ACC112 (cell line): ENCODE data around the gene TNFSF13B.

ENCODE experiments used
- H2AFZ ChIP-seq: fragments of 200-600 bp; sonication (generic); one replicate; pipeline ENCODE4 v1.6.0; 2017; ENCODE audit warnings: antibody characterized with exemption, low read length; ENCODE audit not compliant: unreplicated experiment
- H3K27ac ChIP-seq: fragments of 200-600 bp; sonication (generic); 2 replicates; pipeline ENCODE4 v1.5.1; 2014; ENCODE audit warnings: low read depth, mild to moderate bottlenecking, antibody characterized with exemption, low read length, moderate library complexity
- H3K27me3 ChIP-seq: fragments of 200-600 bp; sonication (generic); 2 replicates; pipeline ENCODE4 v1.6.1; 2014; ENCODE audit warnings: mild to moderate bottlenecking, antibody characterized with exemption, low read length, moderate library complexity, mixed read lengths; ENCODE audit not compliant: insufficient read depth
- H3K36me3 ChIP-seq: fragments of 200-600 bp; sonication (generic); 2 replicates; pipeline ENCODE4 v1.6.1; 2016; ENCODE audit warnings: mild to moderate bottlenecking, antibody characterized with exemption, low read length, moderate library complexity, mixed read lengths; ENCODE audit not compliant: insufficient read depth
- H3K4me1 ChIP-seq: fragments of 200-600 bp; sonication (generic); one replicate; pipeline ENCODE4 v1.6.1; 2016; ENCODE audit warnings: low read length, mixed read lengths; ENCODE audit not compliant: insufficient read depth, unreplicated experiment, control insufficient read depth
- H3K4me3 ChIP-seq: fragments of 200-600 bp; sonication (generic); 2 replicates; pipeline ENCODE4 v1.5.1; 2014; ENCODE audit warnings: mild to moderate bottlenecking, low read depth, low read length
- H3K79me2 ChIP-seq: fragments of 200-600 bp; sonication (generic); one replicate; pipeline ENCODE4 v1.6.0; 2016; ENCODE audit warnings: low read length; ENCODE audit not compliant: control insufficient read depth, unreplicated experiment, insufficient read depth

Gene TNFSF13B

DNA sequence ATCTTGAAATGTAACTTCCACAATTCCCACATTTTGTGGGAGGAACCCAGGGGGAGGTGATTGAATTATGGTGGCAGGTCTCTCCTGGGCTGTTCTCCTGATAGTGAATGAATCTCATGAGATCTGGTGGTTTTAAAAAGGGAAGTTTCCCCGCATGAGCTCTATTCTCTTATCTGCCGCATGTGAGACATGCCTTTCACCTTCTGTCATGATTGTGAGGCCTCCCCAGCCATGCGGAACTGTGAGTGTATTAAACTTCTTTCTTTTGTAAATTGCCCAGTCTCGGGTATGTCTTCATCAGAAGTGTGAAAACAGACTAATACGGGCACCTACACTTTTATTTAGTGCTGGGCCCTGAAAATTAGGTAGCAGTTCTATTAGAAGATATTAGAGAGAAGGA, 45.8 kb downstream of the TNFSF13B start:
- Histone ChIP-seq H3K36me3 (no peaks in the 10 kb centered on the region), H2AFZ (peak overlapping the region; percentile 52), H3K27me3 (peaks cover 8% of the 10 kb centered on the region; the same call in 1 of the 2 replicates), H3K27ac (no peak overlapping the region), H3K4me3 (no peak overlapping the region), H3K79me2 (no peaks in the 10 kb centered on the region), H3K4me1 (no peaks in the 10 kb centered on the region)

DNA sequence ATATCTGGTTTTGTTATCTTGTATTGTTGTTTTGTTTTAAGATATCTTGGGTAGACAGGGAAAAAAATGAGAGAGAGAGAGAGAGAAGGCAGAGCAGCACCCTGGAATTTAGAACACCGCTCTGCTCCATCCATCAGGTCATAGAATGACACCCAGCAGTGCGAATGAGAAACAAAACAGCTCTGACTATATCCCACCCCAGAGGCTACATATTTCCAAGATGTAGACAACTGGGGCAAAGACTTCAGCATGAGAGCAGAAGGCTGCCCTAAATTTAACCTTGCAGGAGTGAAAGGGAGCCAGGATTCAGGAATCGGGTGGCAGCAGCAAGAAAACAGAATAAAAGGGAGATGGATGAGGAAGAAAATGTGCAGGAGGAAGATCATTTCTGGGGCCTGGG, 46.5 kb downstream of the TNFSF13B start:
- Histone ChIP-seq H3K27ac (no peak overlapping the region), H2AFZ (peak overlapping the region; percentile 59), H3K27me3 (peaks cover 8% of the 10 kb centered on the region; the same call in 1 of the 2 replicates), H3K4me1 (no peaks in the 10 kb centered on the region), H3K4me3 (no peak overlapping the region), H3K36me3 (no peaks in the 10 kb centered on the region), H3K79me2 (no peaks in the 10 kb centered on the region)

DNA sequence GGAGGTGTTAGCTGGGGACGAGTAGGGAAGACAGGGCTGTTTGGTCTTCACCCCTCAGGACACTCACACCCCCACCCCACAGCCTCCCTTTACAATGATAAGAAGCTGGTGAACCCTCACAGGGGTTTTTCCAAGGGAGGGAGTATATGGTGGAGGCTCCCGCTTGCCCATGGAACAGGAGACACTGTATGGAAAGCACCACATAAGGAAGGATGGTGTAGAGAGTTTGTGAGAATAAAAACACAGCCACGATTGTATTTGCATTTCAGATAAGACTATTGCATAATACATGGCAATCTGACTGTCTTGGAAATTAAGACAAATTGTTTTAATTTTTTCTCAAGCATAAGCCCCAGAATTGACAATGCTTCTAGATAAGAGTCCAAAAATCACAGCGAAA, 46.9 kb downstream of the TNFSF13B start:
- Histone ChIP-seq H3K4me1 (no peaks in the 10 kb centered on the region), H3K79me2 (no peaks in the 10 kb centered on the region), H3K27me3 (peaks cover 8% of the 10 kb centered on the region; the same call in 1 of the 2 replicates), H3K27ac (no peak overlapping the region), H3K4me3 (no peak overlapping the region), H3K36me3 (no peaks in the 10 kb centered on the region), H2AFZ (no peak overlapping the region)

- Histone ChIP-seq H3K4me1 (no peaks in the 10 kb centered on the region), H3K27ac (no peak overlapping the region), H3K79me2 (no peaks in the 10 kb centered on the region), H2AFZ (no peak overlapping the region), H3K27me3 (peaks cover 25% of the 10 kb centered on the region), H3K4me3 (no peak overlapping the region), H3K36me3 (no peaks in the 10 kb centered on the region)
Measured at GRCh38 chr13:108322206-108322824, 52.8 kb downstream of the TNFSF13B start.

GRCh38 chr13:108323031-108323430, 53.5 kb downstream of the TNFSF13B start:
- Histone ChIP-seq H2AFZ (no peak overlapping the region), H3K27me3 (peaks cover 25% of the 10 kb centered on the region), H3K27ac (no peak overlapping the region), H3K36me3 (no peaks in the 10 kb centered on the region), H3K4me1 (no peaks in the 10 kb centered on the region), H3K79me2 (no peaks in the 10 kb centered on the region), H3K4me3 (no peak overlapping the region)

GRCh38 chr13:108325863-108326262, 56.3 kb downstream of the TNFSF13B start:
- H3K27ac ChIP-seq: no peak overlapping the region
- H3K27me3 ChIP-seq: peaks cover 28% of the 10 kb centered on the region
- H3K4me3 ChIP-seq: no peak overlapping the region
- no peaks in the 10 kb centered on the region for H3K79me2 ChIP-seq
- H3K36me3 ChIP-seq: no peaks in the 10 kb centered on the region
- no peak overlapping the region for H2AFZ ChIP-seq
- no peaks in the 10 kb centered on the region for H3K4me1 ChIP-seq

GRCh38 chr13:108326309-108326708, 56.8 kb downstream of the TNFSF13B start:
- H3K4me1 ChIP-seq: no peaks in the 10 kb centered on the region
- no peak overlapping the region for H3K27ac ChIP-seq
- H3K4me3 ChIP-seq: no peak overlapping the region
- peaks cover 32% of the 10 kb centered on the region for H3K27me3 ChIP-seq
- H3K36me3 ChIP-seq: no peaks in the 10 kb centered on the region
- no peak overlapping the region for H2AFZ ChIP-seq
- no peaks in the 10 kb centered on the region for H3K79me2 ChIP-seq

DNA sequence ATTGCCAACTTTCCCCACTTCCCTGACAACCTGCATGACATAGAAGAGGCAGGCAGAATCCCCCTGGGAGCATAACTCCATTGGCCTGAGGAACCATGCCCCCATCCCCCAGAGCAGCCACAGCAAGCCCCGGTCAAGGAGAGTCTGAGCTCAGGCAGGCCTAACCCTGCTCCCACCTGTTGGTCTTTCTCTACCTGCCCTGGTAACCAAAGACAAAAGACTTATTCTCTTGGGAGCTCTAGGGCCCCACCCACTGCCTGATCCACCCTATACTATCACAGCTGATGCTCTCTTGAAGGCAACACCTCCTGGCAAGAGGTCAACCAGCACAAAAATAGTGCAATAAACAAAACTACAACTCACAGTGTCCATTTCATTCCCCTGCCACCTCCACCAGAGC, 59.3 kb downstream of the TNFSF13B start:
- H3K36me3 ChIP-seq: no peaks in the 10 kb centered on the region
- H3K27ac ChIP-seq: no peak overlapping the region
- no peaks in the 10 kb centered on the region for H3K4me1 ChIP-seq
- H2AFZ ChIP-seq: no peak overlapping the region
- peaks cover 31% of the 10 kb centered on the region for H3K27me3 ChIP-seq
- H3K4me3 ChIP-seq: no peak overlapping the region
- H3K79me2 ChIP-seq: no peaks in the 10 kb centered on the region

- Histone ChIP-seq H2AFZ (no peak overlapping the region), H3K4me1 (no peaks in the 10 kb centered on the region), H3K4me3 (no peak overlapping the region), H3K27ac (no peak overlapping the region), H3K36me3 (no peaks in the 10 kb centered on the region), H3K79me2 (no peaks in the 10 kb centered on the region), H3K27me3 (peaks cover 56% of the 10 kb centered on the region)
Measured at GRCh38 chr13:108332791-108333190, 63.3 kb downstream of the TNFSF13B start.

DNA sequence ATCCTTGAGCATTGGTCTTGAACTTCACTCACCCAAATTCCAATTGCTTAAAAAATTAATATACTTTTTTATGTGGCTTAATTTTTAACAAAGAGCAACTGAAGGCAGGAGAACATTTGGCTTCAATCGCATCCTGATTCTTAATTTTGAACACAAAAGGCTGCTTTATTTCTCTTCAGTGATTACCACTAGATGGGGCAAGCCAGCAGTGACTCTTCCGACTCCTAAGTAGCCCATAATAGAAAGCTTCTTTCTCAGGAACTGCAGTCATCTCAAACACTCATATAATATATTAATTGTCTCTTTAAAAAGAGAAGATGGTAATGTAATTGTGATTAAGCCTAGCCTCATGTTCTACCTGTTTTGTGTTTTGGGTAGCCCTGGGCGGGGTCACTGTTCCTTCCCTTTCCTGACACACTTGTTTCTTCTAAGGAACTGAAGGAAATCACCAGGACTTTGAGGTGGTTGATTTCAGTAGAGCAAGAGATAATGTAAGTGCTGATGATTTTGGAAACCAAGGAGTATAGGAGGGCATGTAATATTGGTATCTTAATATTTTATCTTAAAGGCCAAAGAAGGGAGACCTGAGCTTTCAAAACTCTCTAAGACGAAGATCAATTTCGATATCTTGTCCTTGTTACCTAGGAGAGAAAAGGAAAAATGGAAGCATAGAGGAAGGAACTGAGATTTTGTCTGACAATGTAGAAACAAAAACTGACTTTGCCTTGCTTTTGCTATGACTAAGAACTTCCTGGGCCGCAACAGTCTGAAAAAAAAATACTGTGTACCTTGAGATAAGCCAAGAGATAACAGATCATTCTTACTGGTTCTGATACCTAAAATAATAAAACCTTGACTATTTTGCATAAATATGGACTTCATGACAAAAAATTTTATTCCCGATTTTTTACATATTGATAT, 73.1 kb downstream of the TNFSF13B start:
- Histone ChIP-seq H3K27ac (no peak overlapping the region), H3K4me1 (no peaks in the 10 kb centered on the region), H3K4me3 (no peak overlapping the region), H2AFZ (no peak overlapping the region), H3K79me2 (no peaks in the 10 kb centered on the region), H3K36me3 (no peaks in the 10 kb centered on the region), H3K27me3 (peaks cover 28% of the 10 kb centered on the region)

DNA sequence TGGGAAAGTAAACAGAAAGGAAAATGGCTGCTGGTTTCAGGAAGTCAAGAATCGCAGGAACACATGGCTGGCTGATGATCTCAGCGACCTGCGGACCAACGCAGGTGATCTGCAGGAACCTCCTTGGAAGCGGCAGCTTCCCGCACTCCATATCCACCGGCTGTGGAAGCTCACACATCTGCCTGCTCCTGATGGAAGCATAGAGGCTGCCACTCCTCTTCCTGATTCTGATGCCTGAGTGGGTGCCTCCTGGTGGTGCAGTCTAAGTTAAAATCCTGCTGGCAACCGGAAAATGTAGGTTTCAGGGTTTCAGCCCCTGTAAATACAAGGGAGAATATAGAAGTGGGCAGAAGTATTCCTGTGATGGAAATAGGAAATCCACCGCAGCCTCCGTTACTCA, 75.5 kb downstream of the TNFSF13B start:
- H2AFZ ChIP-seq: no peak overlapping the region

More for the DNA sequence above, 75.5 kb downstream of the TNFSF13B start:
- no peak overlapping the region for H3K27ac ChIP-seq
- H3K27me3 ChIP-seq: peaks cover 29% of the 10 kb centered on the region
- no peaks in the 10 kb centered on the region for H3K4me1 ChIP-seq
- H3K36me3 ChIP-seq: no peaks in the 10 kb centered on the region
- no peaks in the 10 kb centered on the region for H3K79me2 ChIP-seq
- H3K4me3 ChIP-seq: no peak overlapping the region
